NOMO-1 treated with dmso at 0.1 percent for 144 hours (cell line): ENCODE results near the gene KCNJ9.

ENCODE experiments used
- DNase-seq: peaks from one replicate; lab custom pipeline; 2025; ENCODE audit not compliant: unreplicated experiment; lab: John Stamatoyannopoulos, UW

KCNJ9 gene

GRCh38 chr1:160087118-160087662, 5.9 kb downstream of the KCNJ9 start:
- no peak for DNase-seq

GRCh38 chr1:160089883-160090282, 8.5 kb downstream of the KCNJ9 start:
- no peak for DNase-seq

DNA sequence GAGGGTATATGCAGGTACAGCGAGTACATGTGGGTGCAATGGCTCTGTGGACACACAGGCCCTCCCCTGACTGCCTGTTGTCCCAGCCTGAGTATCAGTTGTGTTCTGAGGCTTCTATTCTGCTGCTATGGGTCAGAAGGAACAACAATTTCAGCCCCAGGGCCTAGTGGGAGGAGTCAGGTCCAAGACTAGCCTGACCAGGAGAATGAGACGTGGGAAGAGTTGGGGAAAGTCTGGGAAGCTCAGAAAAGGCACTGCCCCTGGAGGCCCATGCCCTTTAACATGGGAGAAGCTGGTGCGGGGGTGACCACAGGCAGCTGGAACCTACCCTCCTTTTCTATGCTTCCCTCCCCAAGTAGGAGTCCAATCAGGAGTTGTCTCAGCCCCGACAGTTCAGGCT, 9.4 kb downstream of the KCNJ9 start:
- DNase-seq, result no peak

DNA sequence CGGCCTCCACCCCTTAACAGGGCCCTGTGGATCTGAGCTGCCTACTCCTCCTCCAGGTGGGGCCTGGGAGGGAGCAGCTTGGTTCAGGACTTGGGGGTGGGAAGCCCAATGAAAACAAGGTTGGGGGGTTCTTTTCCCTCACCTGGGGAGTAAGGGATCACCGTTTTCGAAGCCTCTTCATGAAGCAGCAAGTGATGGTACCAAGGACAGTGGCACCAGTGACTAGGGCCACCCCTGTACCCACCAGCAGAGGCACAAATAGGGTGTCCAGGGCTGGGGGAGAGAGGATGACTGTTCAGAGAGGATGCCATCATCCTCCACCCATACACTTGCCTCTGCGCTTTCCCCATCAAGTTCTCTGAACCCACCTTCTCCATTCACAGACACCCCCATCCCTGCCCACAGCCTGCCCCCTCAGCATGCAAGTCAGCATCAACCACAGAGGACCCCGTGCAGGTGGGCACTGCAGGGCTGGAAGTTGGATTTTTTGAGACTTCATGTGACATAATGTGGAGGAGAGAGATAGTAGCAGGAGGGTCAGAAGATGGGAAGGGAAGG, 10.4 kb downstream of the KCNJ9 start:
- DNase-seq, result no peak

- DNase-seq, result no peak
Observed at GRCh38 chr1:160092366-160093068, 11.2 kb downstream of the KCNJ9 start.

- DNase-seq, result no peak
Observed at GRCh38 chr1:160093069-160093395, 11.7 kb downstream of the KCNJ9 start.

DNA sequence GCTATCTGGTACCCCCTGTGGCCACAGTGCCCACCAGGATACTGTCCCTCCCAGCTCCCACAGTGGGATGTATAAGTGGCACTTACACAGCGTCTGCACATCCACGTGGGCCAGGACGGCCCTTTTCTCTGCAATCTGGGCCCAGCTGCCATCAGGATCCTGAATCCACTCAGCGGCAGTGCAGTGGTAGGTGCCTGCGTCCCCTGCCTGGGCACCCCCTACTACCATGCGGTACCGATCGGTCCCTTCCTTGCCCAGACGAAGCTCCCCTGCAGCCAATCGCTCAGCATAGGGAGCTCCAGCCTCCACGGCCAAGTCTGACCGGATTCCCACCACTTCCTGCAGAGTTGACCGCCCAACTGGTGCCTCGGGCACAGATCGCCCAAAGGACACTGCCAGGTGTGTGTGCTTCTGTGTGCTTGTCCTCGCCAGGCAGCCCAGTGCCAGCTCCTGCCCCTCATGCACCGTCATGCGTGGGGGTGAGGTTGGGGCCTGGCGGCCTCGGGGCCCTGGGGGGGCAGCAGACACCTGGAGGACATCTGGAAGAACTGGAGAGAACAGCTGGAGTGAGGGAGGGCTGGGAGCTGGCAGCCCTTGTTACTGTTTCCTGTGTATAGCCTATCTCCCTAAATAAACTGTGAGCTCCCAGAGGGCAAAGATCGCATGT, 12.4 kb downstream of the KCNJ9 start:
- DNase-seq, result no peak

GRCh38 chr1:160094291-160094625, 12.9 kb downstream of the KCNJ9 start:
- DNase-seq, result no peak

- no peak for DNase-seq
Observed at GRCh38 chr1:160094806-160095205, 13.5 kb downstream of the KCNJ9 start.

DNA sequence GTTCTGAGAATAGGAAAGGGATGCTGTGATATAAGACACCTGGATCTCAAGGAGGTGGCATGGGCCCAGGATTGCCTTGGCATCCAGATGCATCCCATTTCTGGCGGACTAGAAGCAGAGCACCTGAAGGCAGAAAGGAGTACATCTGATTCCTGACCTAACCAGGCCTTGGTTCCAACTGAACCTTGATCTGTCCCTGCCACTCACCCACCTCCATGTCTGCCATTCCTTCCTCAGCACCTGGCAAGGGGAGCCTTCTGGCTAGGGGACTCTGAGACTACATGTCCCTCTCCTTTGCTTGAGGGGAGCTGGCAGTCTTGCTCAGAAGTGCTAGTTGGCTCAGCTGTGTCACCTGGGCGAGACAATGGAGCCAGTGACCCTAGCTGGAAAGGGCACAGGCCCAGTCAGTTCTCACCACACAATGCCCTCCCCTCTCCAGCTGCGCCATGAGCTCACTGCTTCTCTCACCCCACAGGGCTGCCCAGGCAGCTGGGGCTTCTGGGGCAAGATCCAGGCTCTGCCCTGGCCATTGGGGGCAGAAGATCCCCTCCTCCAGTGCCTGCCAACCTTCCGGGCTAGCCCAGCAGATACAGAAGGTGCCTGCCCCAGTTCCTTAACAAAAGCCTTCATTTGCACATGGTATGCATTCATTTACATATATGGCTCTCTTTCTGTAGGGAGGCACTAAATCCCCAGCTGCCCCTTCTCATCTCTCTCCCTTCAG, 14.2 kb downstream of the KCNJ9 start:
- no peak for DNase-seq

DNA sequence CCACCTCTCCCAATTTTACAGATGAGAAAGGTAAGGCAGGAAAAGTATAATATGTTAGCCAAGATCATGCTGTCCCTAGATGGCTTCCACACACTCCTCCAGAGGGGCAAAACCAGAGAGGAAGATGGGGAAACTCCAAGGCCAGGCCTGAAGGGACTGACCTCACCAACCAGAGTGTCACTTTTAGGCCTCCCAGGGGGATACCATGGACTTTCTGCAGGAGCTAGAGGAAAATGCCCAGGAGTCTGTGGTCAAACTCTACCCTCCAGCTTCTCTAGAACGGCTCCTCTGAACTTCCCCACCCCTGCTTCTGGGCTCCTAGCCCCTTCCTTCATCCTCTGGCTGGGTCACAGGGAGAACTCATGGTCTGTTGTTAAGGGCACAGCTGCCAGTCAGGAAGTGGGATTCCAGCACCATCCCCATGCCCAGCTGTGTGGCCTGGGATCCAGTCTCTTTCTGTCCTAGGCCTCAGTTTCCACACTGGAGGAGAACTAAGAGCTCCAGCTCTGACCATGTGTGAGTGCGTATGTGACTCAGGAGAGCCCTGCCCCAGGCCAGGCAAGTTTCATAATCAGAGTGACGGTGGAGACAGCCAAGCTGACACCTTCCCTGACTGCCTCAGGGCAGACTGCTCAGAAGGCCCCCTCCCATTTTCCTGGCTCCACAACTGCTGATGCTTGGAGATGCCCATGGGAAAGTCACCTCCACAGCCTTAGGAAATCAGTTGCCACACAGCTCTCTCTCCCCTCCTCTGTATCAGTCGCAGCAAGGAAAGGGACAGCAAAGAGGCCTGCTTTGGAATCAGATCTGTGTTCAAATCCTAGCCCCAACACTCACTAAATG, 15.2 kb downstream of the KCNJ9 start:
- DNase-seq, result no peak

- no peak for DNase-seq
Observed at GRCh38 chr1:160097151-160097910, 16.0 kb downstream of the KCNJ9 start.

DNA sequence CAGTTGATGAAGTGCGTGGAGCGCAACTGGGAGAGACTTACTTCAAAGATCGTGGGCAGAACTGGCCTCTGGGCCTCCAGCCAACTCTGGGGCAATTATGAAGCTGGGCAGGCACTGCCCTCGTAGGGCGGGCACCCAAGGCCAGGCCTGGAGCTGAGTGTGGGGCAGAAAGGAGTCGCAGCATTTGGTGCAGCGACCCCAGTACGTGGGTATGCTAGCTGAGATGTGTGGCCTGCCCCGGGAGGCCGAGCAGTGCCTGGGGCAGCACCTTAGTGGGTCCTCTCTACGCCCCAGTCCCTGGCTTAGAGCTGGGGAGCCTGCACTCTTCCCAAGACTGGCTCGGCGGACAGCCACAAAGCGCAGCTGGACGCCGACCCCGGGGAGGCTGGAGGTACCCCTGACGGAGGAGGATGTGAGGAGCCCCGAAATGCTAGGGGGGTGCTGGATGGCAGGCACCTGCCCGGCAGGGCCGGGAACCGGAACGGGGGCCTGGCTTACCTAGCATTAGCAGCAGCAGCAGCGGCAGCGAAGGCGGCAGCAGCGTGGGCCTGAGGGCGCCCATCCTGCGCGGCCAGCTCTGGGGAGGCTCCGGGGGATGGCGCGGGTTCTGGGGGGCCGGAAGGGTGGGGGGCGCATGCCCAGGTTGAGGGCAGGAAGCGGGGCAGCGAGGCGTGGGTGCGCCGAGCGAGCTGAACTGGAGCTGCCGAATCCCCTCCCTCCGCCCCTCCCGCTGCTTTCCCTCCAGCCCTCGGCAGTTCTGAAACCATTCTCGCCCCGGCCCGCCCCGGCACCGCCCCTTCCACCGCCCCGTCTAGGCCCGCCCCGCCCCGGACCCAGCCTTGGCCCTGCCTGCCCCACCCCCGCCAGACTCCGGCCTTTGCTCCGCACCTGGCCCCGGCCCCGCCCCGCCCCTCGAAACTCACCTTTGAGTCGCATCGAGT, 16.8 kb downstream of the KCNJ9 start, which contains the start of gene IGSF8:
Gene IGSF8, minus strand, starts transcription at position 709 of the 941 bp plus-strand sequence. Its CDS starts 147 bp downstream, at position 562.
- peak; percentile 58 for DNase-seq

- peak; percentile 84 for DNase-seq
Observed at GRCh38 chr1:160098852-160099561, 17.7 kb downstream of the KCNJ9 start.

DNA sequence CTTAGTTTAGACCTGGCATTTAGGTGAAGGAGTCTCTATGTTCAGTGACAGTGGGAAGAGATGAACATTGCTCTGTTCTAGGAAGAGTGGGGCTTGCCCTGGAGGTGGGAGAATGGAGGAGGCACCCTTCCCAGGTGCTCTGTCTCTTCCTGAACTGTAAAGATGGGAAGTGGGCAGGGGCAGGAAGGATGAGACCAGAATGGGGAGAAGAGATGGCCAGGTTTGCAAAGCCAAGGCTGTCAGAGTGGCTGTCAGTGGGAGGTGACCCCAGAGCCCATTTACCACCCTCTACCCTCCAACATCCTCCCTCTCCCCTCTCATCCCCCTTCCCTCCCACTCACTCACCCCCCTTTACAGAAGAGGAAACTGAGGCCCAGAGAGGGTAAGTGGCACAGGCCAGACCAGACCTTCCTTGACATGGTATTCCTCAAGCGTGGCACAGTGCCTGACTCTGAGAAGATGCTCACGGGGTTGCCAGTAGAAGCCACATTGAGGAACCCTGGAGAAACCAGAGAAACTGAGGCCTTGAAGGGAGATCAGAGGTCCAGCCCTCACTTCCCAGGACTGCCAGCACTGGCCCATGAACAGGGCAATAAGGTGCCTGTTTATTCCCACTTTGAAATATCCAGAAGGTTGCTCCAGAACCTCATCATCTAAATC, 18.5 kb downstream of the KCNJ9 start:
- no peak for DNase-seq

GRCh38 chr1:160101037-160101716, 19.8 kb downstream of the KCNJ9 start:
- DNase-seq, result peak; percentile 77
